Hair follicle dermal papilla cell (primary cell): Measurements from ENCODE around the gene DLL4. TPM values are rescaled to one million over a fixed set of nuclear protein-coding genes. Genes with fewer than 3 reads are reported as not detected.

Experiments
- small RNA-seq: library from RNA; depleted of rRNA; stranded (forward); fragments of <200 nt; gene quantifications from one replicate; pipeline ENCODE3, GENCODE V24; 2012
- total RNA-seq: library from RNA; depleted of rRNA; stranded (reverse); fragments of >200 nt; gene quantifications from 2 replicates; pipeline ENCODE4 v1.2.3, GENCODE V29; 2012

The DLL4 gene
- 0.16 TPM in 1 of 2 replicates, not detected in the other for total RNA-seq

DNA sequence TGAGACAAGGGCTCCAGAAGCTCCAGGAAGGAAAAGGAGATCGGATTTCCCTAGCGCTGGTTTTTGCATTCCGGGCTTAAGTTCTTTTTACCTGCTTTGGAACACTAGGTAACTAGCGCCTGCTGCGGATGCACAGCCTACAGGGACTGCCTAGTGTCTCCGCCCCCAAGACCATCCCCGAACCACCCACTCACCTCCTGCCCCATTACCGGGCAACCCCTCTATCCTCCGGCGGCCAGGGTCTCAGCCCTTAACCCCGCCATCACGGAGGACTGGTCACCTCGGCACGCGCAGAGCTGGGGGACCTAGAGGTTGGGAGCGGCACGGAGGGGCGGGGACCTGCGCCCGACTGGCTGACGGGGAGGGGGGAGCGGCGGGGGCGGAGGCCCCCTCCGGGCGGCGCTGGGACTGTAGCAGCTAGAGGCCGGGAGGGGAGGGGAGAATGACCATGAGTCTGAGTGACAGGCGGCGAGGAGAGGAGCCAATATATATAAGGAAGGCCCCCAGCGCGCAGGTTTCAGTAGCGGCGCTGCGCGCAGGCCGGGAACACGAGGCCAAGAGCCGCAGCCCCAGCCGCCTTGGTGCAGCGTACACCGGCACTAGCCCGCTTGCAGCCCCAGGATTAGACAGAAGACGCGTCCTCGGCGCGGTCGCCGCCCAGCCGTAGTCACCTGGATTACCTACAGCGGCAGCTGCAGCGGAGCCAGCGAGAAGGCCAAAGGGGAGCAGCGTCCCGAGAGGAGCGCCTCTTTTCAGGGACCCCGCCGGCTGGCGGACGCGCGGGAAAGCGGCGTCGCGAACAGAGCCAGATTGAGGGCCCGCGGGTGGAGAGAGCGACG is at the start of gene DLL4:
Gene DLL4, plus strand, starts transcription at position 520 of the 839 bp plus-strand sequence. CDS start 329 bp downstream, outside the sequence.

DNA sequence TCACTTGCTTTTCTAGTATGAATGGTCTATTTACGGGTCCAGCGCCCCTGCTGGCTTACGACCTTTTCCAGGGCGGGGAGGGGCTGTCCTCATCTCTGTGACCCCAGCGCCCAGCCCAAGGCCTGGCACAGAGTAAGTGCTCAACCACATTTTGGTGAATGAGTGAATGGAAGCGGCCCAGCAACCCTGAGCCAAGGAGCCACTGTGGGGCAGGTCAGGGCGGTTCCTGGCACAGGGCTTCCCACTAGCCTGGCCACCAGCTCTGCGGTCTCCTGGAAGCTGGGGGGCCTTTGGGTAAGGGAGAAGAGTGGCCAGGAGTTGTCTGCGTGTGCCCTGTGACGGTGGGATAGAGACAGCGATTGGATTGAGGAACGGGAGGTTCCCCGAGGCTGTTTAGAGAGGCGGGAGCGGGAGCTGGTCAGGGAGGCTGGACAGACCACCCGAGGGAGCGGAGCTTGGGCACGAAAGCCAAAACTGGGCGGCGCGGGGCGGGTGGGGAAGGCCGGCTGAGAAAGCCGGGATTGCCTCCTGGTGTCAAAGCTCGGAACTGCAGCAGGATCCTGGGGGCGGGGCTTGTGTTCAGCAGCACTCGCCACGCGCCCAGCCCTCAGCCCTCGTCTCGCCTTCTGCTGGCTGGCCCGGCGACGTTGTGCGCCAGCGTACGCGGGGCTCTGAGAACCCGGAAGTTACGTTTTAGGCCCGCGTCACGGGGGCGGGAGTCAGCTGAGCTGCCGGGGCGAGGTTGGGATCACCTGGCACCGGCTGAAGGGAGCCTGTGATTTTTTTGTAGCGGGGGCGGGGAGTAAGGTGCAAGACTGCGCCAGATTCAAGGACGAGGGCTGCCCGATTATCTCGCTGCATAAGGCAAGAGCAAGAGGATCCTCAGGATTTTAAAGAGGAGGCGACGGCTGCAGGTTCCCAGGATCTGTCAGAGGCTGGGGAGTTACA is 35.1 kb upstream of the DLL4 start, which contains the start of gene VPS18:
Gene VPS18, plus strand, starts transcription at position 718 of the 948 bp plus-strand sequence. CDS start 319 bp downstream, outside the sequence.

DNA sequence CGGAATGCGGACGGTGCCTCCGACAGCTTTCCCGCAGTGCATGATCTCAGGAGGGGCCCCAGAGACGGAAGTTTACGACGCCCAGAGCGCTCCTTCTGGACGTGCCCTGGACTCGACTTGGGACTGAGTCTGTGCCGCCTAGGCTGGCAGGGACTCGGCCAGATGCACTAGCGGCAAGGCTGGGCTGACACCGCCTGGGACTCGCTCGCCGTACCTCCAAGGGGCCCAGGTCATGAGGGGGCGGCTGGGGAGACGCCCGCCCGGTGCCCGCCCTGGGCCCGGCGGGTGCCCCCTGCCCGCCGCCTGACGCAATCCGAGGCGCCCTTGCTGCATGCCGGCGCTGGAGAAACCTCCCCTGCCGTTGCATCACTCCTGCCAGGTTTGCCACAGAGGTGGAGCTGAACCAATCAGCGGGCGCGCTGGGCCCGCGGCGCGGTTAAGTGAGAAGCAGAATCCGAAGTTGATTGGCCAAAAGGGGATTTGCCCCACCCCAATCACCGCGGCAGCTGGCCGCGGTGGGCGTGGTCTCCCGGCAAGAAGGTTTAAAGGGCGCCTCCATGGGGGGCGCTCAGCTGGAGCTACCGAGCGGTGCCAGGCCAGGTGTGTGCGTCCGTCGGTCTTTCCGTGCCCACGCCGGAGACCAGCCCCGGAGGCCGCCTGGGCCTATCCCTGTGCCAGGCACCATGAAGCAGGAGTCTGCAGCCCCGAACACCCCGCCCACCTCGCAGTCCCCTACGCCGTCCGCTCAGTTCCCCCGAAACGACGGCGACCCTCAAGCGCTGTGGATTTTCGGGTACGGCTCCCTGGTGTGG is 24.0 kb downstream of the DLL4 start, which contains the start of gene CHAC1:
Gene CHAC1, plus strand, starts transcription at position 571 of the 812 bp plus-strand sequence. Its CDS starts 113 bp downstream, at position 684.

Small RNA genes within 50 kb of the gene (small RNA-seq; reads per million reads assigned to genes)
- not detected for gene ISCA1P4

Other genes starting within 250 kb of the DLL4 start
- gene RAD51, start 234.2 kb upstream of the DLL4 start, total RNA-seq, result 1.1 and 1.8 TPM in 2 replicates
- 15.7 and 21.6 TPM in 2 replicates for gene RMDN3, start 174.1 kb upstream of the DLL4 start, total RNA-seq
- gene GCHFR, start 165.3 kb upstream of the DLL4 start, total RNA-seq, result 3.5 and 3.6 TPM in 2 replicates
- 0.12 TPM in 1 of 2 replicates, not detected in the other for gene C15orf62, start 159.4 kb upstream of the DLL4 start, total RNA-seq
- 14.1 and 16.2 TPM in 2 replicates for gene ZFYVE19, start 122.3 kb upstream of the DLL4 start, total RNA-seq
- gene DNAJC17, start 121.9 kb upstream of the DLL4 start, total RNA-seq, result 11.2 and 12.0 TPM in 2 replicates
- not detected in 2 replicates for gene PPP1R14D, start 100.6 kb upstream of the DLL4 start, total RNA-seq
- gene SPINT1, start 85.3 kb upstream of the DLL4 start, total RNA-seq, result 0.12 and 0.49 TPM in 2 replicates
- 0.16 and 0.24 TPM in 2 replicates for gene RHOV, start 55.1 kb upstream of the DLL4 start, total RNA-seq
- 70.6 and 74.2 TPM in 2 replicates for gene VPS18, start 34.9 kb upstream of the DLL4 start, total RNA-seq
- gene CHAC1, start 24.1 kb downstream of the DLL4 start, total RNA-seq, result 12.0 and 12.3 TPM in 2 replicates
- 28.1 and 28.4 TPM in 2 replicates for gene INO80, start 186.9 kb downstream of the DLL4 start, total RNA-seq